Measurements from ENCODE around the gene RMND5B.
"Not testable (repeated sequence)": the region's sequence is repeated elsewhere in the genome, so short reads cannot be mapped to it uniquely, and the experiment has no call there.

The RMND5B gene

GRCh38 chr5:178130576-178131445 lies at the start of gene RMND5B:
RMND5B (plus strand) TSS chr5:178131014; CDS start chr5:178138120, 7,106 bp downstream.
- peak; percentile 93 to 95 for DNase-seq
- TF ChIP-seq POLR2A (IDR thresholded peaks at IDR 0.05; ENCODE audit: low read length), result peak; percentile 87
- TF ChIP-seq GATA1 (IDR thresholded peaks at IDR 0.05; ENCODE audit: low read depth, low read length), result no peak

DNA sequence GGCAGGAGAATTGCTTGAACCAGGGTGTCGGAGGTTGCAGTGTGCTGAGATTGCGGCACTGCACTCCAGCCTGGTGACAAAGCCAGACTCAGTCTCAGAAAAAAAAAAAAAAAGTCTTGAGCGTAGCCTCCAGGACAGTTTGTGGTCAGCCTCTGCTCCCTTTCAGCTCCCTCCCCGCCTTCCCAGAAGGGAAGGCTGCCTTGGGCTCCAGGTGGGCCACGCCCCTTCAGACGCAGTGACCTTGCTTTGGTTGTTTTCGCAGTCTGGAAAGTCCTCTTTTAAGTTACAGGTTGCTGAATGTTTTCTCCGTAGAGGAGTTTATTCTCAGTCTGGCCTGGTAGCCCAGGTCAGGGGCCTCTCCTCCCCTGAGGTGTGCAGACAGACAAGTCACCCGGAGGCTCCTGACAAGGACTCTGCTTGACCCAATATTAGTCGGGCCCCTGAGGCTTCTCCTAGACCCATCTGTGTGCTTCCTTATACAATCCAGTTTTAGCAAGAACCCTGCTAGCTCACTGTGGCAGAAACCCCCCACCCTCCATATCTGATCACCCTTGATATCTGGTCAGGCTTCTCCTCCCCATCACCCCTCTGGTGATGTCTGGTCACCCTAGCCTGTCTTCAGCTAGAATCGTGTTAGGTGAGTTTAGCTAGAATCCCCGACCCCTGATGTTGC lies 49.1 kb upstream of the RMND5B start:
- no peak for DNase-seq
- TF ChIP-seq POLR2A (IDR thresholded peaks at IDR 0.05; ENCODE audit: low read length), result no peak
- no peak for TF ChIP-seq GATA1 (IDR thresholded peaks at IDR 0.05; ENCODE audit: low read depth, low read length)

GRCh38 chr5:178083922-178084321 lies 46.9 kb upstream of the RMND5B start:
- TF ChIP-seq GATA1 (IDR thresholded peaks at IDR 0.05; ENCODE audit: low read depth, low read length) (no peak), POLR2A (IDR thresholded peaks at IDR 0.05; ENCODE audit: low read length) (no peak)
- DNase-seq, result no peak

- no peak for TF ChIP-seq GATA1 (IDR thresholded peaks at IDR 0.05; ENCODE audit: low read depth, low read length)
- TF ChIP-seq POLR2A (IDR thresholded peaks at IDR 0.05; ENCODE audit: low read length), result no peak
- DNase-seq, result no peak
These were observed 45.5 kb upstream of the RMND5B start for GRCh38 chr5:178085316-178085715.

- TF ChIP-seq GATA1 (IDR thresholded peaks at IDR 0.05; ENCODE audit: low read depth, low read length), result no peak
- TF ChIP-seq POLR2A (IDR thresholded peaks at IDR 0.05; ENCODE audit: low read length), result no peak
- DNase-seq, result no peak
These were observed 44.5 kb upstream of the RMND5B start for GRCh38 chr5:178086266-178086665.

- not testable (repeated sequence) for DNase-seq
These were observed 43.6 kb upstream of the RMND5B start for GRCh38 chr5:178087199-178087598.

DNA sequence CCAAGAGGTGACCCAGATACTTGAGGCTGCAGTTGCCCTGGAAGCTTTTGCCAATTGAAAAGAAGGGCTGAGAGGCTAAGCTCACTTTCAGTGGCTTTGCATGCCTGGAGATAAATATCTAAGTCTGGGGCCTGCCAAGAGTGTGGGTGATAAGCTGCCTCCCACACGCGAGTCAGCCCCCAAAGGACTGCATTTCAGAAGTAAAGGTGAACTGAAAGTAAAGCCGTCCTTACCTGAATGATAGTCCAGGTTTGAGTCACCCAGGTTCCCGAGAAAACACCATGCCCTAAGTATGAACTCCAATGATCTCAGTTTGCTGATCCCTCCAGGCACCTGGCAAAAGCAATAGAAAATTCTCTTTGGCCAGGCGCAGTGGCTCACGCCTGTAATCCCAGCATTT lies 40.0 kb upstream of the RMND5B start:
- DNase-seq, result no peak
- TF ChIP-seq GATA1 (IDR thresholded peaks at IDR 0.05; ENCODE audit: low read depth, low read length), result no peak
- no peak for TF ChIP-seq POLR2A (IDR thresholded peaks at IDR 0.05; ENCODE audit: low read length)

DNA sequence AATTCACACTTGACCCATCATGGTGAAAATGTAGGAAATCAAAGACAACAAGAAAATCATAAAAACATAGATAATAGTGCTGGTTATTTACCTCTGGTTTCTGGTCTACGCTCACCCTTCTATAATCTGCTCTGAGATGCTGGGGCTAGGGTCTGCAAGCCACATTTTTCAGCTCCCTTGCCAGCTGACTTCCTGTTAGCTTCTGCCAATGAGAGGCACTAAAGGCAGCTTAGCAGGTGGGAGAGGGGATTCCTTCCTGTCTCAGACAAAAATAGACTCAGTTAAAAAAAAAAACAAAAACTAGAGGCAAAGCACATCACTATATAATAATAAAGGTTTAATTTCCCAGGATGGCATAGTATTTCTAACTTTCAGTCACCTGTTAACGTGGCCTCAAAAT lies 37.7 kb upstream of the RMND5B start:
- DNase-seq, result no peak
- TF ChIP-seq POLR2A (IDR thresholded peaks at IDR 0.05; ENCODE audit: low read length) (no peak), GATA1 (IDR thresholded peaks at IDR 0.05; ENCODE audit: low read depth, low read length) (no peak)

DNA sequence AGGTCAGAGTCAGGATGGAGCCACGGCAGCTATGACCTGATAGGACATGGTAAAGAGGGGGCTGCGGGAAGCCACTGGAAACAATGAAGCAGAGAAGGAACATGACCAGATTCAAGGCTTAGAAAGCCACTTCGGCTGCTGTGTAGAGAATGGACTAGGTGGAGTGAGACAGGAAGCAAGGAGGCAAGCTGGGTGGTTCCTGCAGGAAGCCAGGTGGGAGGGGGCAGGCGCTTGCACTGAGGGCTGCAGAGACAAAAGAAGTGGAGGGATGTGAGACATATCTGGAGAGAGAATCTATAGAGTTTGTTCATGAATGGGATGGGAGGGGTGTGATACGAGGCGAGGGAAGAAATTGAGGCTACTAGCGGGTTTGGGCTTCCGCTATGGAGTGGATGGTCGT lies 36.5 kb upstream of the RMND5B start:
- DNase-seq, result no peak
- TF ChIP-seq GATA1 (IDR thresholded peaks at IDR 0.05; ENCODE audit: low read depth, low read length), result no peak
- TF ChIP-seq POLR2A (IDR thresholded peaks at IDR 0.05; ENCODE audit: low read length), result no peak

GRCh38 chr5:178098685-178099084 lies 32.1 kb upstream of the RMND5B start:
- no peak for DNase-seq
- TF ChIP-seq POLR2A (IDR thresholded peaks at IDR 0.05; ENCODE audit: low read length) (no peak), GATA1 (IDR thresholded peaks at IDR 0.05; ENCODE audit: low read depth, low read length) (no peak)

GRCh38 chr5:178103612-178104011 lies 27.2 kb upstream of the RMND5B start:
- DNase-seq, result no peak
- TF ChIP-seq GATA1 (IDR thresholded peaks at IDR 0.05; ENCODE audit: low read depth, low read length) (no peak), POLR2A (IDR thresholded peaks at IDR 0.05; ENCODE audit: low read length) (no peak)

- no peak for TF ChIP-seq GATA1 (IDR thresholded peaks at IDR 0.05; ENCODE audit: low read depth, low read length)
- TF ChIP-seq POLR2A (IDR thresholded peaks at IDR 0.05; ENCODE audit: low read length), result no peak
- DNase-seq, result no peak
These were observed 26.3 kb upstream of the RMND5B start for GRCh38 chr5:178104492-178104891.

GRCh38 chr5:178106086-178106485 lies 24.7 kb upstream of the RMND5B start:
- DNase-seq, result no peak
- no peak for TF ChIP-seq POLR2A (IDR thresholded peaks at IDR 0.05; ENCODE audit: low read length)
- TF ChIP-seq GATA1 (IDR thresholded peaks at IDR 0.05; ENCODE audit: low read depth, low read length), result no peak

- no peak for DNase-seq
- TF ChIP-seq GATA1 (IDR thresholded peaks at IDR 0.05; ENCODE audit: low read depth, low read length) (no peak), POLR2A (IDR thresholded peaks at IDR 0.05; ENCODE audit: low read length) (no peak)
These were observed 24.1 kb upstream of the RMND5B start for GRCh38 chr5:178106556-178107239.

Measured in erythroblast (primary cell).